K562 (cell line): ENCODE data around the gene TMEM88. TPM values are rescaled to one million over a fixed set of nuclear protein-coding genes. Genes with fewer than 3 reads are reported as not detected.

Source experiments
- ARNT ChIP-seq, 2 experiments: fragments of 450-650 bp; IDR thresholded peaks; 2 replicates each; pipeline ENCODE4 v1.6.1; 2016; ENCODE audit warnings: mild to moderate bottlenecking in 1 of 2
- ESRRB ChIP-seq: fragments of 250-450 bp; sonication (Bioruptor Pico); IDR thresholded peaks from 2 replicates; pipeline ENCODE4 v1.5.0; 2020; ENCODE audit warnings: mild to moderate bottlenecking, moderate library complexity, borderline replicate concordance
- FOXK2 ChIP-seq, 2 experiments: fragments of 450-650 bp; IDR thresholded peaks in 1 of 2; conservative IDR thresholded peaks in 1 of 2; 2 replicates each; pipeline ENCODE4 v1.6.1; 2016; ENCODE audit warnings: low read depth in 2 of 2, mild to moderate bottlenecking in 1 of 2
- GATA2 ChIP-seq: sonication (generic); formaldehyde crosslinking; IDR thresholded peaks from 2 replicates; pipeline ENCODE4 v1.4.0; 2020; ENCODE audit warnings: mild to moderate bottlenecking, missing genetic modification reagents
- JUND ChIP-seq, 2 experiments: IDR thresholded peaks; 2 replicates in 1 of 2; 3 replicates in 1 of 2; pipeline ENCODE4 v1.6.1; 2011; ENCODE audit warnings: borderline replicate concordance in 2 of 2, low read depth in 2 of 2, low read length in 2 of 2, improper control_type of control experiment in 1 of 2, missing biosample characterization in 1 of 2, missing genetic modification characterization in 1 of 2, missing genetic modification reagents in 1 of 2
- MCM7 ChIP-seq, 2 experiments: fragments of 450-650 bp; IDR thresholded peaks; 2 replicates each; pipeline ENCODE4 v1.6.1; 2016 to 2018
- RHOXF2B ChIP-seq: fragments of 250-450 bp; sonication (Bioruptor Pico); conservative IDR thresholded peaks from 2 replicates; pipeline ENCODE4 v1.5.1; 2021
- SMARCA4 ChIP-seq: fragments of 450-650 bp; IDR thresholded peaks from 2 replicates; pipeline ENCODE4 v1.6.1; 2016
- ZBTB9 ChIP-seq: fragments of 450-650 bp; formaldehyde crosslinking; IDR thresholded peaks from 2 replicates; pipeline ENCODE4 v1.4.0; 2020; ENCODE audit warnings: mild to moderate bottlenecking, moderate library complexity
- ZFP30 ChIP-seq: fragments of 250-450 bp; sonication (Bioruptor Pico); IDR thresholded peaks from 2 replicates; pipeline ENCODE4 v1.8.0; 2022; ENCODE audit warnings: moderate library complexity, mild to moderate bottlenecking, inconsistent platforms, borderline replicate concordance
- ZNF143 ChIP-seq: sonication (generic); formaldehyde crosslinking; IDR thresholded peaks from 2 replicates; pipeline ENCODE4 v1.9.0; 2022; ENCODE audit warnings: mild to moderate bottlenecking, missing genetic modification reagents
- polyA plus RNA-seq, 8 experiments: library from polyadenylated mRNA; depleted of rRNA in 4 of 8; stranded (reverse) in 5 of 8; unstranded in 3 of 8; fragments of >200 nt; fragmentation: Nextera tagmentation in 2 of 8; fragmentation: Illumina TruSeq in 1 of 8; extraction: Ambion mirVana in 2 of 8; extraction: Trizol in 1 of 8; gene quantifications; 2 replicates each; pipeline versions ENCODE4 v1.2.1 to v1.2.3, GENCODE V29; 2011 to 2014; ENCODE audit warnings: inconsistent platforms in 1 of 8, missing spikeins in 1 of 8
- total RNA-seq, 7 experiments: library from RNA; depleted of rRNA in 6 of 7; stranded (reverse); fragments of >200 nt in 6 of 7; fragmentation: Illumina TruSeq in 2 of 7; extraction: Trizol in 2 of 7; gene quantifications; 2 replicates each; pipeline versions ENCODE4 v1.2.1 to v1.2.3, GENCODE V29; 2011 to 2021; ENCODE audit warnings: low replicate concordance in 1 of 7
- TF ChIP-seq, protein P1 (sequence below): fragments of 450-650 bp; IDR thresholded peaks from 2 replicates; pipeline ENCODE4 v1.6.1; 2016; ENCODE audit warnings: missing biosample characterization, missing genetic modification characterization
- TF ChIP-seq, protein P2 (sequence below): fragments of 450-650 bp; IDR thresholded peaks from one replicate; pipeline ENCODE4 v1.6.1; 2018; ENCODE audit warnings: mild to moderate bottlenecking, moderate library complexity; ENCODE audit not compliant: partially characterized antibody
- TF ChIP-seq, protein P3 (sequence below): fragments of 250-450 bp; sonication (Bioruptor Pico); IDR thresholded peaks from 2 replicates; pipeline ENCODE4 v1.8.0; 2021; ENCODE audit warnings: mild to moderate bottlenecking, moderate library complexity

Gene TMEM88
- total and polyA plus RNA-seq, 9 of the 15 experiments (the other 6 are each of a cell fraction or from before 2014, with no cell fraction given), result 0.10 to 1.4 (median 0.36) TPM; not detected in 3

DNA sequence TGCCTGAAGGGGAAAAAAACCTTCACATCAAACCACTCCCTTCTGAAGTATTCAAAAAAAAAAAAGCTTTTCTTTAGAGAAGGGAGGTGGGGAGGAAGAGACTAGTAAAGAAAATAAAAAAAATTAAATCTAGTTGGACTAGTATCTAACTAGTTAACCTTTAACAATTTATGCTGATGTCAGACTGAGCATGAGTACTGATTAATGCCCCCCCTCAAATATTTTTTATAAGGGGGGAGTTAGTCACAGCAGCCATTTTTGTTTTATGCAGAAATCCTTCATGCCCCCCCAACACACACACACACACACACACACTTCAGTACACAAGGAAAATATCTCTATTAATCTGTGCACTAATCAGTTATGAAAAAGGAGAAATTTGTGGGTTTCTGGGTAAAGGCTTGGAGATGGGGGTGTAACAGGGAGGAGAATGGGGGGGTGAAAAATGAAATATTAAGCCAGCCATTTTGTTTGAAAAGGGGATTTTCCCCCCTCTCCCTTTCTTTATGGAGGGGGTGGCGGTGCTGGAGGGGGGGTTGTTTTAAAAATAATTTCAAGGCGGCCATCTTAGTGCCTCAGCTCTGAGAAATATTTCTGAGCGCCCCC is 29.0 kb downstream of the TMEM88 start (continued):
- TF ChIP-seq MCM7 (IDR thresholded peaks at IDR 0.05) (no peak), ZFP30 (CRISPR knock-in tag) (no peak), ZNF143 (no peak), ARNT (IDR thresholded peaks at IDR 0.05) (no peak), RHOXF2B (CRISPR knock-in tag) (no peak), JUND (IDR thresholded peaks at IDR 0.05; ENCODE audit: borderline replicate concordance, low read depth, low read length) (no peak), JUND (tag; IDR thresholded peaks at IDR 0.05; ENCODE audit: borderline replicate concordance, low read depth, low read length) (no peak), SMARCA4 (no peak), ZBTB9 (no peak), ESRRB (CRISPR knock-in tag) (no peak), FOXK2 (conservative IDR thresholded peaks at IDR 0.05 in 1 of 2, IDR thresholded peaks at IDR 0.05 in 1 of 2; ENCODE audit: low read depth in 2 of 2) (no peak), GATA2 (no peak)
- TF ChIP-seq, protein P1, sequence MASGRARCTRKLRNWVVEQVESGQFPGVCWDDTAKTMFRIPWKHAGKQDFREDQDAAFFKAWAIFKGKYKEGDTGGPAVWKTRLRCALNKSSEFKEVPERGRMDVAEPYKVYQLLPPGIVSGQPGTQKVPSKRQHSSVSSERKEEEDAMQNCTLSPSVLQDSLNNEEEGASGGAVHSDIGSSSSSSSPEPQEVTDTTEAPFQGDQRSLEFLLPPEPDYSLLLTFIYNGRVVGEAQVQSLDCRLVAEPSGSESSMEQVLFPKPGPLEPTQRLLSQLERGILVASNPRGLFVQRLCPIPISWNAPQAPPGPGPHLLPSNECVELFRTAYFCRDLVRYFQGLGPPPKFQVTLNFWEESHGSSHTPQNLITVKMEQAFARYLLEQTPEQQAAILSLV (tag), result no peak
- TF ChIP-seq, protein P2, sequence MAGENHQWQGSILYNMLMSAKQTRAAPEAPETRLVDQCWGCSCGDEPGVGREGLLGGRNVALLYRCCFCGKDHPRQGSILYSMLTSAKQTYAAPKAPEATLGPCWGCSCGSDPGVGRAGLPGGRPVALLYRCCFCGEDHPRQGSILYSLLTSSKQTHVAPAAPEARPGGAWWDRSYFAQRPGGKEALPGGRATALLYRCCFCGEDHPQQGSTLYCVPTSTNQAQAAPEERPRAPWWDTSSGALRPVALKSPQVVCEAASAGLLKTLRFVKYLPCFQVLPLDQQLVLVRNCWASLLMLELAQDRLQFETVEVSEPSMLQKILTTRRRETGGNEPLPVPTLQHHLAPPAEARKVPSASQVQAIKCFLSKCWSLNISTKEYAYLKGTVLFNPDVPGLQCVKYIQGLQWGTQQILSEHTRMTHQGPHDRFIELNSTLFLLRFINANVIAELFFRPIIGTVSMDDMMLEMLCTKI, result no peak
- TF ChIP-seq, protein P3, sequence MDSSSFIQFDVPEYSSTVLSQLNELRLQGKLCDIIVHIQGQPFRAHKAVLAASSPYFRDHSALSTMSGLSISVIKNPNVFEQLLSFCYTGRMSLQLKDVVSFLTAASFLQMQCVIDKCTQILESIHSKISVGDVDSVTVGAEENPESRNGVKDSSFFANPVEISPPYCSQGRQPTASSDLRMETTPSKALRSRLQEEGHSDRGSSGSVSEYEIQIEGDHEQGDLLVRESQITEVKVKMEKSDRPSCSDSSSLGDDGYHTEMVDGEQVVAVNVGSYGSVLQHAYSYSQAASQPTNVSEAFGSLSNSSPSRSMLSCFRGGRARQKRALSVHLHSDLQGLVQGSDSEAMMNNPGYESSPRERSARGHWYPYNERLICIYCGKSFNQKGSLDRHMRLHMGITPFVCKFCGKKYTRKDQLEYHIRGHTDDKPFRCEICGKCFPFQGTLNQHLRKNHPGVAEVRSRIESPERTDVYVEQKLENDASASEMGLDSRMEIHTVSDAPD (CRISPR knock-in tag), result no peak
